ENCODE data around the gene PDLIM1. TPM values are rescaled to one million over a fixed set of nuclear protein-coding genes. Genes with fewer than 3 reads are reported as not detected.
"Not testable (repeated sequence)": the region's sequence is repeated elsewhere in the genome, so short reads cannot be mapped to it uniquely, and the experiment has no call there.

The PDLIM1 gene
- polyA plus RNA-seq, 1 of the 3 experiments (the other 2 are of a cell fraction), result 97.2 TPM

- peaks cover 38% of the 10 kb centered on the region for H3F3A ChIP-seq (replicated peaks; ENCODE audit: insufficient read depth)
- H2AFZ ChIP-seq (ENCODE audit: low read depth); H3K9me2 ChIP-seq; H3K79me2 ChIP-seq (ENCODE audit: insufficient read depth); H3K27me3 ChIP-seq (ENCODE audit: insufficient read depth); POLR2A ChIA-PET; H3K9me3 ChIP-seq; H3K9ac ChIP-seq; H4K20me1 ChIP-seq (ENCODE audit: insufficient read depth); H3K36me3 ChIP-seq (replicated peaks in 1 of 2; ENCODE audit: control insufficient read depth in 1 of 2, insufficient read depth in 2 of 2, low read length in 1 of 2): not testable (repeated sequence)
- H3K27ac ChIP-seq (ENCODE audit: low read depth in 2 of 2, low read length in 1 of 2), result peak overlapping the region; percentile 82 to 99
- H3K4me3 ChIP-seq (ENCODE audit: low read depth in 2 of 2, low read length in 1 of 2), result peak overlapping the region in 1 of 2 experiments; percentile 31; a peak in 1 of 4 replicates
- 77% methylated on average over 29 of the region's 36 CpGs for WGBS (ENCODE audit: low lambda C conversion rate)
- TF ChIP-seq NRF1 (IDR thresholded peaks at IDR 0.05; ENCODE audit: low read depth, low read length), result peak; percentile 58; the same call in 1 of the 2 replicates
- H3K4me1 ChIP-seq (ENCODE audit: control insufficient read depth in 1 of 2, insufficient read depth in 2 of 2, low read depth in 1 of 2, low read length in 1 of 2), result peaks cover 5 to 23% of the 10 kb centered on the region in 2 experiments; a peak in 3 of 4 replicates
- H3K4me2 ChIP-seq, result peak overlapping the region; percentile 74
- DNase-seq, result peak; percentile 69
- CTCF ChIA-PET, result interaction anchor here (1.1 to 2.2 kb wide), 4 partner anchors 12 to 46 kb away, joined by 4 to 7 read pairs (median 4); no protein-coding TSS in a partner anchor
Measured at GRCh38 chr10:95230677-95231586, 59.9 kb downstream of the PDLIM1 start.

- no peak overlapping the region for H2AFZ ChIP-seq (ENCODE audit: low read depth)
- CTCF ChIA-PET, result interaction anchor here (0.7 to 2.2 kb wide), 6 partner anchors 13 to 68 kb away, joined by 3 to 7 read pairs (median 4); no protein-coding TSS in a partner anchor
- no peak for DNase-seq
- TF ChIP-seq ZBTB33 (IDR thresholded peaks at IDR 0.05; ENCODE audit: borderline replicate concordance, low read depth), result peak; percentile 82
- peak; percentile 87; the same call in 1 of the 2 replicates for TF ChIP-seq FOXM1 (IDR thresholded peaks at IDR 0.05; ENCODE audit: low read depth)
- peak; percentile 25; the same call in 1 of the 2 replicates for TF ChIP-seq MEF2A (IDR thresholded peaks at IDR 0.05; ENCODE audit: borderline replicate concordance, low read depth)
- peak; percentile 13 to 96; a peak in 1 of 4 replicates for TF ChIP-seq EP300 (IDR thresholded peaks at IDR 0.05; ENCODE audit: borderline replicate concordance in 1 of 2, low read depth in 1 of 2, low read length in 1 of 2)
- peak; percentile 93 for TF ChIP-seq RXRA (IDR thresholded peaks at IDR 0.05; ENCODE audit: borderline replicate concordance, low read depth)
- peak; percentile 98 for TF ChIP-seq TEAD4 (IDR thresholded peaks at IDR 0.05; ENCODE audit: borderline replicate concordance, insufficient read depth)
- peak; percentile 71; the same call in 1 of the 2 replicates for TF ChIP-seq SIN3A (IDR thresholded peaks at IDR 0.05; ENCODE audit: borderline replicate concordance, low read depth, low read length)
- TF ChIP-seq REST (IDR thresholded peaks at IDR 0.05; ENCODE audit: low read depth, low read length), result no peak
- TF ChIP-seq TAF1 (IDR thresholded peaks at IDR 0.05; ENCODE audit: borderline replicate concordance, low read depth, low read length), result no peak
- TF ChIP-seq PBX3 (IDR thresholded peaks at IDR 0.05), result peak; percentile 65
- TF ChIP-seq CHD2 (IDR thresholded peaks at IDR 0.05; ENCODE audit: low read length, partially characterized antibody), result no peak
- TF ChIP-seq TCF12 (IDR thresholded peaks at IDR 0.05), result peak; percentile 96
- no peak for TF ChIP-seq FOXJ3 (CRISPR knock-in tag; IDR thresholded peaks at IDR 0.05)
- 0 out of 2 replicates have a peak, but pooled peaks have one; percentile 34 for TF ChIP-seq MAX (IDR thresholded peaks at IDR 0.05; ENCODE audit: low read depth)
Measured at GRCh38 chr10:95229724-95230627, 60.8 kb downstream of the PDLIM1 start.

More at GRCh38 chr10:95229724-95230627, 60.8 kb downstream of the PDLIM1 start:
- Histone ChIP-seq H3K4me3 (ENCODE audit: low read depth in 2 of 2, low read length in 1 of 2) (peak overlapping the region; percentile 1 to 31; a peak in 1 of 4 replicates), H3K4me1 (ENCODE audit: control insufficient read depth in 1 of 2, insufficient read depth in 2 of 2, low read depth in 1 of 2, low read length in 1 of 2) (peaks cover 5 to 15% of the 10 kb centered on the region in 2 experiments; a peak in 3 of 4 replicates), H3K27ac (ENCODE audit: low read depth in 2 of 2, low read length in 1 of 2) (peak overlapping the region; percentile 82 to 99), H3F3A (replicated peaks; ENCODE audit: insufficient read depth) (peaks cover 33% of the 10 kb centered on the region), H3K79me2 (ENCODE audit: insufficient read depth) (no peaks in the 10 kb centered on the region), H4K20me1 (ENCODE audit: insufficient read depth) (no peaks in the 10 kb centered on the region), H3K4me2 (peak overlapping the region; percentile 74), H3K9me2 (no peaks in the 10 kb centered on the region), H3K9me3 (no peaks in the 10 kb centered on the region), H3K36me3 (replicated peaks in 1 of 2; ENCODE audit: control insufficient read depth in 1 of 2, insufficient read depth in 2 of 2, low read length in 1 of 2) (peaks cover 0 to 3% of the 10 kb centered on the region in 2 experiments), H3K27me3 (ENCODE audit: insufficient read depth) (no peaks in the 10 kb centered on the region), H3K9ac (peak overlapping the region; percentile 79)
- POLR2A ChIA-PET, result no interaction called here
- WGBS (ENCODE audit: low lambda C conversion rate), result 58% methylated on average over 10 of the region's 10 CpGs

Measured in SK-N-SH (cell line).